Measurements from ENCODE around the gene ADCYAP1R1.

GRCh38 chr7:31019509-31019908 lies 32.6 kb upstream of the ADCYAP1R1 start:
- TF ChIP-seq POLR2A (IDR thresholded peaks at IDR 0.05), result no peak
- TF ChIP-seq, protein P1, sequence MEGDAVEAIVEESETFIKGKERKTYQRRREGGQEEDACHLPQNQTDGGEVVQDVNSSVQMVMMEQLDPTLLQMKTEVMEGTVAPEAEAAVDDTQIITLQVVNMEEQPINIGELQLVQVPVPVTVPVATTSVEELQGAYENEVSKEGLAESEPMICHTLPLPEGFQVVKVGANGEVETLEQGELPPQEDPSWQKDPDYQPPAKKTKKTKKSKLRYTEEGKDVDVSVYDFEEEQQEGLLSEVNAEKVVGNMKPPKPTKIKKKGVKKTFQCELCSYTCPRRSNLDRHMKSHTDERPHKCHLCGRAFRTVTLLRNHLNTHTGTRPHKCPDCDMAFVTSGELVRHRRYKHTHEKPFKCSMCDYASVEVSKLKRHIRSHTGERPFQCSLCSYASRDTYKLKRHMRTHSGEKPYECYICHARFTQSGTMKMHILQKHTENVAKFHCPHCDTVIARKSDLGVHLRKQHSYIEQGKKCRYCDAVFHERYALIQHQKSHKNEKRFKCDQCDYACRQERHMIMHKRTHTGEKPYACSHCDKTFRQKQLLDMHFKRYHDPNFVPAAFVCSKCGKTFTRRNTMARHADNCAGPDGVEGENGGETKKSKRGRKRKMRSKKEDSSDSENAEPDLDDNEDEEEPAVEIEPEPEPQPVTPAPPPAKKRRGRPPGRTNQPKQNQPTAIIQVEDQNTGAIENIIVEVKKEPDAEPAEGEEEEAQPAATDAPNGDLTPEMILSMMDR (IDR thresholded peaks at IDR 0.05), result no peak
- TF ChIP-seq POLR2AphosphoS5 (IDR thresholded peaks at IDR 0.05), result no peak
- no peak for TF ChIP-seq EP300 (IDR thresholded peaks at IDR 0.05)
